Dedifferentiated amniotic fluid mesenchymal stem cell (primary cell): ENCODE results near the gene MRPL21.

ENCODE experiments used
- DNase-seq: peaks from one replicate; pipeline ENCODE4 v3.0.0-alpha.2; 2016; ENCODE audit errors: extremely low spot score

MRPL21 gene

DNA sequence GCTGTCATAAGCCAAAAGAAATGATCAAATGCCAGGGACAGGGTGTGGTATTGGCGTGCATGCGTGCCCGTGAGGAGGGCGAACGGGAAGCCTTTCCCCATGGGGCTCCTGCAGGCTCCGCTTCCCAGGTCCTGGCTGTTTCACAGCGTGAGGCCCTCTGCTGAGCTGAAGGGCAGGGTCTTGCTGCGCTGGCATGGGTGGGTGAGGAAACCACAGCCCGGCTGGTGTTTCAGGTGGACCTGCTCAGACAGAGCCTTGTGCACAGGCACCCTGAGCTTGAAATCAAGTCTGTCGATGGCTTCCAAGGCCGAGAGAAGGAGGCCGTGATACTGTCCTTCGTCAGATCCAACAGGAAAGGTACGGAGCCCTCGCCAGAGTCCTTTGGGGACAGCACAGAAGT, 31.4 kb upstream of the MRPL21 start:
- no peak for DNase-seq

- no peak for DNase-seq
Measured at GRCh38 chr11:68934666-68935065, 31.0 kb upstream of the MRPL21 start.

DNA sequence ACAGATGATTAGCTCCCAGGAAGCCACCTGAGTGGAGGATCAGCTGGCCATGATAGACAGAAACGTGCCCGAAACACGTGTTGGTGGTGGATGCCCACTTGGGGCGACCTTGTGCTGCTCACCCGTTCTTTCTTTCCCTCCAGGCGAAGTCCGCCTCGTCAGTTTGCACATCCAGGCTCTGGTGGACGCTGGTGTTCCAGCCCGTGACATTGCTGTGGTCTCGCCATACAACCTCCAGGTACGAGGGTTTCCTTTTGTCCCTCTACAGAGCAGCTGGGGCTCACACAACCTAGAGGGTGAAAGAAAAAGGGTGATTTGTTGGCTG, 30.7 kb upstream of the MRPL21 start:
- DNase-seq, result no peak

- DNase-seq, result no peak
Measured at GRCh38 chr11:68933605-68934320, 30.1 kb upstream of the MRPL21 start.

DNA sequence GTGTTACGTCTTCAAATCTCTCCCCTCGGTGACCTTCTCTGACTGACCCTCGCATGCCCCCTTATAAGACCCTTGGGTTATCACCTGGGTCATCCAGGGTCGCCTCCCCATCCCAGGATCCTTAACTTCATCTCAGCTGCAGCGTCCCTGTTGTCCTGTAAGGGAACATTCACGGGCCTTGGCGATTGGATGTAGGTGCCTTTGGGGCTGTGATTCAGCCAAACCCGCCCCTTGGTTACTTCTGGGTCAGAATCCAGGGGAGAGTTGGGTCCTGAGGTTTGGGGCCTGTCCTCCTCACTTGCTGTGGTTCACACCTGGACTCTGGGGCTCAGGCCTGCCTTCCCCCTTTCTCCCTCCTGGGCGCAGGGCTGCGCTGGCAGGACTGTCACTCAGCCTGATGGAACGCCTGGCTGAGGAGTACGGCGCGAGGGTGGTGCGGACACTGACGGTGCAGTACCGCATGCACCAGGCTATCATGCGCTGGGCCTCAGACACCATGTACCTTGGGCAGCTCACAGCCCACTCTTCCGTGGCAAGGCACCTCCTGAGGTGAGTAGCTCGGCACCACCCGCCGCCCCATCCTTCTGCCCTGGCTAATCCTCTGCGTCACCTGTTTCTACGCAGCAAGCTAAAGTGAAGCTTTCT, 29.4 kb upstream of the MRPL21 start:
- DNase-seq, result no peak

DNA sequence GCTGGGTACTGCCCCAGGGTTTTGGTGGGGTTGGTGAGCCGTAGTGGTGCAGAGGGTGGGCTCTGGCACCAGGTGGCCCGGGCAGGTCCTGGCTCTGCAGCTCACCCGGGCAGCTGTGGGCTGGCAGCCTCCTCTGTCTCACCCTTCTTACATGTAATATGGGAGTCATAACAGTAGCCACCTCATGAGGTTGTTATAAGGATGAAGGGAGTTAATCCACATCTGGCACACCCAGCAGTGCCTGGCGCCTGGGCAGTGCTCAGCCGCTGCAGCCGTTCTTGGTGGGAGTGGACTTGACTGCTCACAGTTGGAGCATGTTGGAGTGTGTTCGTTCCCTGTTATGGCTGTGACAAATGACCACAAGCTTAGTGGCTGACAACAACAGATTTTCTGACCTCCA, 28.7 kb upstream of the MRPL21 start:
- no peak for DNase-seq

DNA sequence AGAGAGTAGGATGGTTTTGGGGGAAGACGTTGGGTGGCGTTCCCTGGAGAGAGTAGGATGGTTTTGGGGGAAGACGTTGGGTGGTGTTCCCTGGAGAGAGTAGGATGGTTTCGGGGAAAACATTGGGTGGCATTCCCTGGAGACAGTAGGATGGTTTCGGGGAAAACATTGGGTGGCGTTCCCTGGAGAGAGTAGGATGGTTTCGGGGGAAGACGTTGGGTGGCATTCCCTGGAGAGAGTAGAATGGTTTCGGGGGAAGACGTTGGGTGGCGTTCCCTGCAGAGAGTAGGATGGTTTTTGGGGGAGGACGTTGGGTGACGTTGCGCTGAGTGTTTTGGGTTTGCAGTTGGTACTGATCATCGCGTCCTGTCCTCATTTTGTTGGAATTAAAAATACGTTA, 28.3 kb upstream of the MRPL21 start:
- no peak for DNase-seq

- DNase-seq, result no peak
Measured at GRCh38 chr11:68930991-68931855, 27.6 kb upstream of the MRPL21 start.

GRCh38 chr11:68929706-68930570, 26.3 kb upstream of the MRPL21 start:
- no peak for DNase-seq

DNA sequence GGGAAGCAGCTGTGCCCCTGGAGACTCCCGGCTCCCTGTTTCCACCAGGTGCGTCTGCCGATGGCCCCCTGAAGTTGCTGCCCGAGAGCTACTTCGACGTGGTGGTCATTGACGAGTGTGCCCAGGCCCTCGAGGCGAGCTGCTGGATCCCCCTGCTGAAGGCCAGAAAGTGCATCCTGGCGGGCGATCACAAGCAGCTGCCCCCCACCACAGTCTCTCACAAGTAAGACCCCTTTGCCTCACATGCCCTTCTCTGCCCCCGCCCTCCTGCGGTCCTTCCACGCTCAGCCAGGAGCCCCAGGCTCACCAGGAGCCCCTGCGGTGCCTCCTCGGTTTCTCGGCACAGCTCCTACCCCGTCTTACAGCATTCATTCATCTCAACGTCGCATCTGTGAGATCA, 25.5 kb upstream of the MRPL21 start:
- no peak for DNase-seq

DNA sequence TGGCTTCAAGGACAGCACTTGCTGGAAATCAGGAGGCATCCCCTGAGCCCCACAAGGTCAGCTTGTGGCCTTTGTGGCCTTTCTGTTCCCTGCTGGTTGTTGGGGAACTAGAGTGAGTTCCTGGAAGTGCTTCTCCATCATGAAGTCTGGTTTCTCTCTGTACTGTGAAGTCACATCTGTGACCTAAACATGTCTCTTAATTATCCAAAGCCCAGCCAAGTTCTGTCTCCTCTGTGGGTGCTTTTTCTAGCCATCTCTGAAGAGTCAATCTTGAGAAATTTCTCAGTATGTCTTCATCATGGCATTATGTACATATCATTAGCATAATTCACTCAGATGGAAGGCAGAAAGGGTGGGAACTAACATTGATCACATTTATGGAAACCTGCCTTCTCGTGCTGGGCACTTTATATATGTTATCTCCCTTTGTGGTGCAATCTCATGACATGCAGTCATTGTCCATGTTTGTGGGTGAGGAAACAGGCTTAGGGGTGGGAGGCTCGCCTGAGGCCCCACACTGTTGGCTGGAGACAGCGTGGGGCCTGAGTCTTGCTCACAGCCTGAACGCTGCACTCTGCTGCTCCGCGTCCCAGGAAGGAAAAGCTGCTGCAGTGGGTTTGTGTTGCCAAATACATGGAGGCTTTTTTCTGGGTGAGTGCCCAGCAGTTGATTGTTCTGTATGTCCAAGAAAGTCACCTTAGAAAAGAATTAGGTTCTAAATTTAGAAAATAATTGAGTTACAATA, 24.7 kb upstream of the MRPL21 start:
- DNase-seq, result no peak

DNA sequence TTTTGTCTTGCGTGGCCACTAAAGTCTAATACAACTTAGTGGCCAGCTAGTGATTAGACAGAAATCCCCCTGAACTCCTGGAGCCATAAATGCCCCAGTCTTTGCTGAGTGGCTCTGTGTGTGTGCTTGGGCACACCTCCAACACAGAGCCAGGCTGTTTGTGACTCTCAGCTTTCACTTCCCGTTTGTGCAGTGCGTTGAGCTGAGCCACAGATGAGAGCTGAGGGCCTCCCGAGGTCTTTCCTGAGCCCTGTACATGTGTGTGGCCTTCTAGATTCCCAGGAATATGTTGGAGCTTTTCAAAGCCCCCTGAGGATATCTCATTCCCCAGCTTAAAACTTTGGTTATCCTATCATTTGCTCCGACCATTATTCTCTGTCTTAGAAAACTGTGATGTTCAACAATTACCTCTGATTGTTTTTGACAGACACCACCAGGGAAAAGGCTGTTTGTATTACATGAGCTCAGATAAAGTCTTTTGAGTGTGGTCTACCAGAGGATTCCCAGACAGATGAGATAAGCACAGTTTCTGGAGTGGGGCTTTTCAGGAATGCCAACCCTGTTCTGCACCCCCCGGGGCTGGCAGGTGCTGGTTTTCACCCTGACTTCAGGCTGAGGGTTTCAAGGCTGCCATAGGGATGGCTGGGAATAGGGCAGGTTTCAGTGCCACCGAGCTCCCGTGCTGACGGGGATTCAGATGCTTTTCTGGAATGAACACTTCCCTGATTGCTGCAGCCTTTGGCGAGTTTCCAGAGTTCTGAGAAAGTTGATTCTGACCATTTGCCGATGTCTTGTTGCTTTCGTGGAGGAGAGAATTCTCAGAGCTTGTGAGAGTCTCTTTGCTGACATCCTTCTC, 23.9 kb upstream of the MRPL21 start:
- no peak for DNase-seq

GRCh38 chr11:68925611-68926010, 22.0 kb upstream of the MRPL21 start:
- DNase-seq, result no peak

DNA sequence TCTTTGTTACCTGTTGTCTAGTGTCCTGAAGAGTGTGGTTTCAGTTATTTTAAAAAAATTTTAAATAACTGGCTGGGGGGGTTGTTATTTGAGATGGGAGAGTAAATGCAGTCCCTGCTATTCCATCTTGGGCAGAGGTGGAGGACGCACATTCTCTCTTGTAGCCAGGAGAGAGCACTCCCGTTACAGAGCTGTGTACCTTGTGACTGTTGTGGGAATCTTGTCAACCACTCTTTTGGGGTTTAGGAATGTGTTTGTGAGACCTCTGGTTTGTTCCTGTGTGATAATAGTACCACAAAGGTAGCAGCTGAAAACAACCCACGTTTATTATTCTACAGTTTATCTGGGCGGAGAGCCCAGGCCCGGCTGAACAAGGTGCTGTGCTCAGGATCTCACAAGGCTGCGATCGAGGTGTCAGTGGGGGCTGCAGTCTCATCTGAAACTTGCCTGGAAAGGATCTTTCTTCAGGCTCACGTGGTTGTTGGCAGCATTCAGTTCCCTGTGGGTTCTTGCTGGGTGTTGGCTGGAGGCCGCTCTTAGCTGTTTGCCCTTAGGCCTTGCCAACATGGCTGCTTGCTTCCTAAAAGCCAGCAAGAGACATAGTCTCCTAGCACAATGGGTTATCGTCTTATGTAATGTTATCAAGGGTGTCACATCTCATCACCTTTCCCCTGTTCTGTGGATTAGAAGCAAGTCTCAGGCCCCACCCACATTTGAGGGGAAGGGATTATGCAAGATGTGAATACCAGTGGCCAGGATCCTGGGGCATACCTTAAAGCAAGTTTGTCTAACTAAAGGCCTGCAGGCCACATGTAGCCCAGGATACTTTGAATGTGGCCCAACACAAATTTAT, 20.7 kb upstream of the MRPL21 start:
- DNase-seq, result no peak

GRCh38 chr11:68923614-68924013, 20.0 kb upstream of the MRPL21 start:
- no peak for DNase-seq

GRCh38 chr11:68916439-68916838, 12.8 kb upstream of the MRPL21 start:
- DNase-seq, result no peak

DNA sequence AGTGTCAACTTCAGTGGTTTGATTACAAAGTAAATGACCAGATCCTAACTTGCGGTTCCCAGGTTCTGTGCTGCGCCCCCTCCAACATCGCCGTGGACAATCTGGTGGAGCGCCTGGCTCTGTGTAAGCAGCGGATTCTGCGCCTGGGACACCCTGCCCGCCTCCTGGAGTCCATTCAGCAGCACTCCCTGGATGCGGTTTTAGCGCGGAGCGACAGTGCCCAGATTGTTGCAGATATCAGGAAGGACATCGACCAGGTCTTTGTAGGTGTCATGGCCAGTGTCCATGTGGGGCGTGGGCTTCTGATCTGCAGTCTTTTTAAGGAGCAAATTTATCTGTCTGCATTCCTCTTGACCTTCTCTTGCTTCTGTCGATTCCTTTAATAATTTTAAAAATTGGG, 11.1 kb upstream of the MRPL21 start:
- DNase-seq, result no peak

DNA sequence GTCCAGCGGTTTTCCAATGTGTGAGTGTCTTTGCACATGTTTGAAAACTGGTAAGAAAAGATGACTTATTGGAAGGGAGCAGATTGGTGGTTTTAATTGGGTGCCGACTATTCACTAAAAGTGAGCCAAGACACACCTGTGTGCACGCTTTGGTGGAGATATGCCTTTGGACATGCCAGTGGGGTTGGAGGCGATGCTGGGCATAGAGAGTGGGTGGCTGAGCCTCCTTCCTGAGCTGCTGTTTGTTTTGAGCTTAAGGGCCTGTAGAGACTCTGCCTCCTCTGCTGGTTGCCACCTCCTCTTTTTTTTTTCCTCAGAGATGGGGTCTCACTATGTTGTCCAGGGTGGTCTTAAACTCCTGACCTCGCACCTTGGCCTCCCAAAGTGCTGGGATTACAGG, 9.6 kb upstream of the MRPL21 start:
- DNase-seq, result no peak

DNA sequence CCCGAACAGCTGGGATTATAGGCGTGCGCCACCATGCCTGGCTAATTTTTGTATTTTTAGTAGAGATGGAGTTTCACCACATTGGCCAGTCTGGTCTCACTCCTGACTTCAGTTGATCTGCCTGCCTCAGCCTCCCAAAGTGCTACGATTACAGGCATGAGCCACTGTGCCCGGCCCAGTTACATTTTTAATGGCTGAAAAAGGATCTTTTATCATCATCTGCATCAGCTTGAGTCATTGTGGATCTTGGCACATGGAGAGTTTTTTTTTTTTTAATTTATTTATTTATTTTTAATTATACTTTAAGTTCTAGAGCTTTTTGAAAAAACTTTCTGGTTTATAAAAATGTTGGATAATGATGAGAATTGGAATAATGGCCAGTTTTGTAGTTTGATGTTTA, 8.6 kb upstream of the MRPL21 start:
- no peak for DNase-seq
